ENCODE measurements around the gene OR2T2.
"Not testable (repeated sequence)": the region's sequence is repeated elsewhere in the genome, so short reads cannot be mapped to it uniquely, and the experiment has no call there.

The OR2T2 gene, protein sequence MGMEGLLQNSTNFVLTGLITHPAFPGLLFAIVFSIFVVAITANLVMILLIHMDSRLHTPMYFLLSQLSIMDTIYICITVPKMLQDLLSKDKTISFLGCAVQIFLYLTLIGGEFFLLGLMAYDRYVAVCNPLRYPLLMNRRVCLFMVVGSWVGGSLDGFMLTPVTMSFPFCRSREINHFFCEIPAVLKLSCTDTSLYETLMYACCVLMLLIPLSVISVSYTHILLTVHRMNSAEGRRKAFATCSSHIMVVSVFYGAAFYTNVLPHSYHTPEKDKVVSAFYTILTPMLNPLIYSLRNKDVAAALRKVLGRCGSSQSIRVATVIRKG

GRCh38 chr1:248445399-248445798 lies at the start of gene OR2T2:
TSS of gene OR2T2 (plus strand) at chr1:248445637. CDS start at chr1:248452798, 7,161 bp downstream.
- not testable (repeated sequence) for DNase-seq

DNA sequence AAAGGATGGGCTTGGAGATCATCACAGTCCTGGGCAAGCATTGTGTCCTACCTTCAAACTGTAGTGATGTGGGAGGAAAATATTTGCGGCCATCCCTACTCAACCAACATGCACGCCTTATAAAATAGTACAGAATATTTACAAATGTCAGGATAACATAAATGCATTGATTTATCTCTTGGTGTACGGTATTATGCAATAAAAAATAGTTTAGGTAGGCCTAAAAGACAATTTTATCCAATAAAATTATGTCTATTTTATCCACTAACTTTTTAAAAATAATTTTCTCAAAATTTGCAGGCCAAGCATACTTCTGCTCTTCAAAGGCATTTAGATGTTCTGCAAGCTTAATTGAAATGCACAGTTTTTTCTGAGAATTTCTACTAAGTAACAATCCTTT lies 42.7 kb upstream of the OR2T2 start, which contains the start of gene OR2T1:
OR2T1 (plus strand) TSS at position 301 of the 400 bp plus-strand sequence. CDS start 3,100 bp downstream, outside the sequence.
- DNase-seq, result no peak

DNA sequence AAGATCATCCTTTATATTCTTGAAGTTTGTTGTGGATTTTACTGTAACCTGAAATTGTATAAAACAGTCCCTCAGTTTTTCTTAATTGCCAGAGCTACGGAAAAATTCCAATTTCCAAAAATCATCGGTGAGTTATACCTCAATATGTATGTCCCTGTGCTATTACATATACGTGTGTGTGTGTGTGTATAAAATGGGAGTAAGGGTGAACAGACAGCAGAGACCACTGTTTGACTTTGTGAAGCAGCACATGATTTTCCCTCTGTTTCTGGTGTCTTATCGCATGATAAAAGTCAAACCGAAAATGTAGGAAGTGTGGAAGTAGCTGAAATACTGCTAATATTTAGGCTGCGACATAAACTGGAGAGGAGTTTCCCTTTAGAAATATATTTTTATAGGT lies 41.4 kb upstream of the OR2T2 start:
- no peak for DNase-seq

DNA sequence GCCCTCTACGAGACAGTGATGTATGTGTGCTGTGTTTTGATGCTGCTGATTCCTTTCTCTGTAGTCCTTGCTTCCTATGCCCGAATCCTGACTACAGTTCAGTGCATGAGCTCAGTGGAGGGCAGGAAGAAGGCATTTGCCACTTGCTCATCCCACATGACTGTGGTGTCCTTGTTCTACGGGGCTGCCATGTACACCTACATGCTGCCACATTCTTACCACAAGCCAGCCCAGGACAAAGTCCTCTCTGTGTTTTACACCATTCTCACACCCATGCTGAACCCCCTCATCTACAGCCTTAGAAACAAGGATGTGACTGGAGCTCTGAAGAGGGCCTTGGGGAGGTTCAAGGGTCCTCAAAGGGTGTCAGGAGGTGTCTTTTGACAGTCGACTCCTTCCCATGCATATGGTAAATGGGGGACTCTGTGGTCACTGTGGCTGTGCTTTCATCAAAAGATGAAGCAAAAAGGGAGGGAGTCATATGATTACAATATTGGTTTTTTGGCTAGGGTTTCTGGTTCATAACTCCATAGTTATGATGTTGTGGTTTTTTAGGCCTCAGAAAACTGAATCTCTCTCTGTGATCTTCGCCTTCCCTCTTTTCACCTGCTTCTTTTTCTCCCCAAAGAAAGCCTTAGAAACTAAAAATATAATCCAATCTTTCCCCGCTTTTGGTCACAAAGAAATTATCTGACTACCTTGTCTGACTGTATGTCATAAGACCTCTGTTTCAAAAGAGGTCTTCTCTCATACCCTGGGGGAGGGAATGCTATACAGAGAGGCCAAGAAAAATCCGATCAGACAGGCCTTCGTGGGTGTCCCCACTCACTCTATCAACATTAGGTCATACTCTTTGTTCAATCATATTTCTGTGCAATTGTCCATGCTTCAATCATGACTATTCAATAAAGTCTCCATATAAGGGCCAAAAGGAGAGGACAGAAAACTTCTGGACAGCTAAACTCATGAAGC lies 38.4 kb upstream of the OR2T2 start:
- no peak for DNase-seq

DNA sequence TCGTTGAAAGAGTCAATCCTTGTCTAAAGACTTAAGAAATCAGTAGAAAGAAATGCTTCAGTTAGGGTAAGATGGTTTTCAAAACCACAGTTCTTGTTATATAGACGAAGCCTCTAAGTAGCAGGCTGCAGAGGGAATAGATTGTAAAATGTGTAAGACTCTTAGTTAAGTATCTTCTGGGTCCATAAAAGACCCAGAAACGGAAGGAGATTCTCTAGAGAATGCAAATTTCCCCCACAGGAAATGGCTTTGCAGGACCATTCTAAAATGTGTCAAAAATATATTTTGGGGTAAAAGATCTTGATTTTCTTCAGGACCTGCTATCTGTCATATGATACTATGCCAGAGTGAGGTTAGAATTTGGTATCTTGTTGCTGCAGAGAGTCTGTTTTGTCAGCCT lies 29.2 kb upstream of the OR2T2 start:
- DNase-seq, result no peak

- no peak for DNase-seq
These were observed 27.6 kb upstream of the OR2T2 start for GRCh38 chr1:248417854-248418253.

DNA sequence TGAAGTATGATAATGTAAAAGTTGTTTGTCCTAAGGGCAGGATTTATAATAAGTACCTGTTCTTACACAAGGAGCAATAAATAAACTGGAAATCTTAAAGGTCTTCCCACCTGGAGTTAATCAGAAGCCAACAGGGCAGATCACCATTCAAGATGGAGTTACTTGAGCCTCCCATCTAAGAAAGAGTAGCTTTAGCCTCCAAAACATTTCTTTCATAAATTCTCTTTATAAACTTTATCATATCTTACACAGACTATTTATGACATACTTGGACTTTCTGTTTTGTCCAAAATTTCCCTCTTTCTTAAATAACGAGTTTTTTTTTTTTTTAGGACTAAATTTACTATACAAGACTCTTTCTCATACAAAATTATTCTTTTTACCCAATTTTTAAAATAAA lies 24.1 kb upstream of the OR2T2 start:
- no peak for DNase-seq

- not testable (repeated sequence) for DNase-seq
These were observed 17.8 kb upstream of the OR2T2 start for GRCh38 chr1:248427526-248428191.

DNA sequence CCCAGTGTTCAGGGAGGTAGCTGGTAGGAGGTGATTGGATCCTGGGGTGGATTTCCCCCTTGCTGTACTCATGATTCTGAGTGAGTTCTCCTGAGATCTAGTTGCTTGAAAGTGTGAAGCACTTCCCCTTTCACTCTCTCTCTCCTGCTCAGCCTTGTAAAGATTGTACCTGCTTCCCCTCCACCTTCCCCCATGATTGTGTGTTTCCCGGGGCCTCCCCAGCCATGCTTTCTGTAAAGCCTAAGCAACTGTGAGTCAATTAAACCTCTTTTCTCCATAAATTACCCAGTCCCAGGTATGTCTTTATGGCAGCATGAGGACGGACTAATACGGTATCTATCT lies 17.3 kb upstream of the OR2T2 start:
- DNase-seq, result not testable (repeated sequence)

GRCh38 chr1:248431683-248432082 lies 13.8 kb upstream of the OR2T2 start:
- not testable (repeated sequence) for DNase-seq

- DNase-seq, result not testable (repeated sequence)
These were observed 13.2 kb upstream of the OR2T2 start for GRCh38 chr1:248432201-248432600.

- DNase-seq, result not testable (repeated sequence)
These were observed 11.5 kb upstream of the OR2T2 start for GRCh38 chr1:248433811-248434415.

DNA sequence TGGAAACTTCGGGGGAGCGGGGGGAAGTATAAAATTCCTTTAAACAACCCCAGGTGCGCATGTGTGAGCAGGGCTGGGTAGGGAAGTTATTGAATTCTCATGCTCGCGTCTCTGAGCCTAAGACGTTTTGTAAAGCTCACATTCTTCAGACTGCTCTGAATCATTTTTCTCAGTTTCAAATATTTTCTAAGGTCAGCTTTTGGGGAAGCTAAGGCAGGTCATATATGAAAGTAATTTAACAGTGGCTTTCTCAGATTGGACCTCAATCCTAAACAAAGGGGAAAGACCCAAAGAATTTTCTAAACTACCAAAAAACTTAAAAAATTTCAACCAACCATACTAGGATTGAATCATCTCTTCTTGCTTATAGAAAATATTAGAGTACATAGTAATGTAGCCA lies 10.5 kb upstream of the OR2T2 start:
- not testable (repeated sequence) for DNase-seq

DNA sequence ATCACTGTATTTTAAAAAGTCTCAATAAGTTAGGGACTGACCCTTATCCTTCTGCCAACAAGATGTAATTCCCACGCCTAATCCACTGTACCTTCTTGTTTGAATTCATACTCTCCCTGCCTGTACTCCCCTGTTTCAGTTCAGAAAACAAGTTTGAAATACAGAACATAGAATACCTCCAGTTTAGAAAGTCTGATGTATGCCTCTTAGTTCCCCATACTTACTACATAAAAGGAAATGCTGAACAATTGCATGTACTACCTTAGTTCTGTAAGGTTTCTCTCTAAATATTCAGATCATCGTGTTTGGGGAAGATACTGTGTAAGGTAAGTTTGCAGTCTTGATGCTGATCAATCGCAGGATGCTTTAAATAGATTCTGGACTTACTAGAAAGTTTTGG lies 9.1 kb upstream of the OR2T2 start:
- not testable (repeated sequence) for DNase-seq

DNA sequence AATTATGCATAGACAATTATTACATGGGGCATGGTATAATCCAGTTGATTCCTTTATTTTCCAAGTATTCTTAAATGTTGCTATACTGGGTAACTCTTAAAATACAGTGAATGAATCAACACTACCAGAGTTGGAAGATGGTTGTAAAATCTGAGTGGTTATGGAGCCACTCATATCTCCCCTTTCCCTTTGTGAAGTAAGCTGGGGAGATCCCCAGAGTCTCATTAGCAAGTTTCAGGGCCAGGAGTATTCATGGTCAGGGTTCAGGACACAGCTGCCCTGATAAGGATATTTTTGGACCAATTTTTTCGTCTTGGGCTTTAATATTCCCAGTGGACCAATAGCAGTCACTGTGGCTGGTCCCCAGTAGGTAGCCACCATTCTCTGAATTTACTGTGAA lies 6.8 kb upstream of the OR2T2 start:
- not testable (repeated sequence) for DNase-seq

DNA sequence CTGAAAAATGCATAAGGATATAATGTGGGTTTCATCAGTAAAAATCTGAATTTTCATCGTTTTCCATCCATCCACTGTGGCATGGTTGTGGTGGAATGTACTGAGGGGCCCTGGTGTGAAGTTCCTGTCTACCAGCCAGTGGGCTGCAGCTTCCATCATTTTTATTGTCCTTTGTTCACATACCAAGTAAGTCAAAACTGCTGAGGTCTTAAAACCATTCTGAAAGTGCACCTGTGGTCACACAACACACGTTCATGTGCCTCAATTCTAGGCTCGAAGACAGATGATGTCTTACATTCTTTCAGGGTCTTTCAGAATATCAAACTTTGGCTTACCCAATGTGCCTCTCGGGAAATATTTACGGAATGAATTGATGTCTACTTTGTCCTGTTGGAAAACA lies 6.2 kb upstream of the OR2T2 start:
- DNase-seq, result not testable (repeated sequence)

GRCh38 chr1:248442500-248443277 lies 2.7 kb upstream of the OR2T2 start:
- DNase-seq, result not testable (repeated sequence)

GRCh38 chr1:248444603-248445002 lies 834 bp upstream of the OR2T2 start:
- DNase-seq, result not testable (repeated sequence)

DNA sequence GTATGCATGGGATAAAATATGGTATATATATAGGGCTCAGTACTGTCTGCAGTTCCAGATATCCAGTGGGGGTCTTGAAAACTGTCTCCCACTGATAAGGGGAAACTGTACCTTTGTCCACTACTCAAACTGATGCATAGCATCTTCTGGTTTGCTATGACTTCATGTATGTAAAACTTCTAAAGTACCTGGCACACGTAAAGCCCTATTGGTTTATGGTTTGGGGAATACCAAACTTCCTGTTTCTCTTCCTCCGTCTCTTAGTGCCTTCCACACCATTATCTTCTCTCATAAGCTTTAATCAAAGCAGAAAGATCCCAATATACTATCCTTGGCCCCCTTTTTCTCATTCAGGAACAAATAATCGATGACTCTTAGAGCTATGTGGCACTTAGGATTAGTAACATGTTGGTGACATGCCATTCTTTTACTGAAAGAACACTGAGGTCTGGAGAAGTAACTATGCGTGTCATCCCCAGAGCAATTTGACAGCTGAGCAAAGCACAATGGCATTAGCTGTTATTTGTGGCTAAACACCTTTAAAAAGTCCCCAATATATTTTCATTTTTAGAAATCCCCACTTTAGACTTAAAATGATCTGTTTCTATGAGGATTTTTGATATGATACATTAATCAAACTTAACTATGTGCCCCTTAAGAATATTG lies 3.1 kb downstream of the OR2T2 start:
- DNase-seq, result not testable (repeated sequence)

DNA sequence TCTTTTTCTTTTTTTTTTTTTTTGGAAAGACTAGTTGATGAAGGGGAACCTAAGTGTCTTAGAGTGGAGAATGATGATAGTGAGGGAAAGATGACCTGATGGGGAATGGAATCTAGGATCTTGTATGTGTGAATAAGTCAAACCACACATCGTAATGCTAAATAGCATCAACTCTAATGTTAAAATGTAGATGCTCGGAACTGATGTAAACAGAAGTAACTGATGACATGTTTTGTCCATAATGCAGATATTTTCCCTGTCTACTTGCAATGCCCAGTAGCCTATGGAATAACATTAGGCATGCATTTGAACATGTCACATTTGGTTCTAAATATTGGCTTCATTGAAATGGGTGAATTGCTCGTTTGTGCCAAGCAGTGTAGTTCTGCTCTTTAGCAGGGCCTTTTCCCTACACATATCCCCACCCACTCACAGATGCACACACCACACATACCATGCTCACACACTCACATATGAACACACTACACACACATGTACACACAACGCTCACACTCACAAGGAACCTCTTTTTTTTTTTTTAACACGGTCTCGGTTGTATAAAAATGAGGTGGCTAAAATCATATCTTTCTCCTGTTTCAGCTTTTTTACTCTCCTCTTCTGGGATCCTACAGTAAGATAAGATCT lies 4.5 kb downstream of the OR2T2 start:
- not testable (repeated sequence) for DNase-seq

Data from activated CD4-positive, alpha-beta T cell treated with anti-CD3 and anti-CD28 coated beads for 4 hours (primary cell).